HepG2 (cell line): ENCODE data around the gene HELZ2. TPM values are rescaled to one million over a fixed set of nuclear protein-coding genes. Genes with fewer than 3 reads are reported as not detected.

ENCODE experiments used
- GATAD2A ChIP-seq: IDR thresholded peaks from 2 replicates; pipeline ENCODE4 v1.6.1; 2016
- HDAC2 ChIP-seq: sonication (generic); formaldehyde crosslinking; IDR thresholded peaks from 2 replicates; pipeline ENCODE4 v1.4.0; 2020; ENCODE audit warnings: missing genetic modification reagents
- KAT8 ChIP-seq: IDR thresholded peaks from 2 replicates; pipeline ENCODE4 v1.6.1; 2016; ENCODE audit warnings: missing genetic modification reagents, missing compliant biosample characterization
- PHF5A ChIP-seq: IDR thresholded peaks from one replicate; pipeline ENCODE4 v1.6.1; 2018; ENCODE audit warnings: low read depth, missing genetic modification reagents; ENCODE audit not compliant: unreplicated experiment
- POLR2A ChIP-seq, 2 experiments: IDR thresholded peaks; 2 replicates each; pipeline ENCODE4 v1.6.1; 2011; ENCODE audit warnings: low read depth in 2 of 2, low read length in 2 of 2, mild to moderate bottlenecking in 1 of 2, moderate library complexity in 1 of 2; ENCODE audit not compliant: insufficient read depth in 1 of 2
- SAP130 ChIP-seq: IDR thresholded peaks from 2 replicates; pipeline ENCODE4 v1.6.1; 2016; ENCODE audit warnings: low read depth
- SMAD3 ChIP-seq: sonication (generic); formaldehyde crosslinking; IDR thresholded peaks from 2 replicates; pipeline ENCODE4 v1.4.0; 2020; ENCODE audit warnings: missing genetic modification reagents
- TARDBP ChIP-seq: sonication (generic); formaldehyde crosslinking; IDR thresholded peaks from 2 replicates; pipeline ENCODE4 v1.8.0; 2022; ENCODE audit warnings: mild to moderate bottlenecking, missing genetic modification reagents
- WIZ ChIP-seq: sonication (generic); formaldehyde crosslinking; IDR thresholded peaks from 2 replicates; pipeline ENCODE4 v1.5.1; 2020; ENCODE audit warnings: mild to moderate bottlenecking, missing genetic modification reagents
- YEATS2 ChIP-seq: sonication (generic); formaldehyde crosslinking; IDR thresholded peaks from 2 replicates; pipeline ENCODE4 v1.4.0; 2020; ENCODE audit warnings: missing genetic modification reagents, borderline replicate concordance
- ZSCAN29 ChIP-seq: sonication (generic); formaldehyde crosslinking; conservative IDR thresholded peaks from 2 replicates; pipeline ENCODE4 v1.4.0; 2020; ENCODE audit warnings: mild to moderate bottlenecking, missing genetic modification reagents
- polyA plus RNA-seq, 8 experiments: library from polyadenylated mRNA; depleted of rRNA in 3 of 8; stranded (reverse) in 7 of 8; unstranded in 1 of 8; fragments of >200 nt; fragmentation: Illumina TruSeq in 4 of 8; extraction: Trizol in 4 of 8; gene quantifications; 2 replicates each; pipeline versions ENCODE4 v1.2.1 to v1.2.3, GENCODE V29; 2011 to 2016; ENCODE audit warnings: low read depth in 4 of 8, missing spikeins in 1 of 8, mixed read lengths in 1 of 8; ENCODE audit not compliant: insufficient read depth in 1 of 8
- total RNA-seq, 5 experiments: library from RNA; depleted of rRNA; stranded (reverse); fragments of >200 nt; fragmentation: Illumina TruSeq; extraction: Trizol; gene quantifications; 2 replicates each; pipeline ENCODE4 v1.2.3, GENCODE V29; 2016; ENCODE audit warnings: low read depth in 1 of 5
- TF ChIP-seq, protein P1 (sequence below), 2 experiments: sonication (generic) in 1 of 2; formaldehyde crosslinking in 1 of 2; IDR thresholded peaks; 2 replicates each; pipeline versions ENCODE4 v1.6.1 to v1.9.0; 2014 to 2022; ENCODE audit warnings: antibody characterized with exemption in 1 of 2, borderline replicate concordance in 1 of 2, inconsistent platforms in 1 of 2, low read depth in 1 of 2, missing genetic modification reagents in 1 of 2
- TF ChIP-seq, protein P2 (sequence below): IDR thresholded peaks from 2 replicates; pipeline ENCODE4 v1.6.1; 2012; ENCODE audit warnings: low read depth, low read length, improper control_type of control experiment
- TF ChIP-seq, protein P3 (sequence below): sonication (generic); formaldehyde crosslinking; IDR thresholded peaks from 2 replicates; pipeline ENCODE4 v1.4.0; 2020; ENCODE audit warnings: mild to moderate bottlenecking, missing genetic modification reagents

Gene HELZ2
- total and polyA plus RNA-seq, 2 of the 13 experiments (the other 11 are each of a cell fraction or from before 2014, with no cell fraction given) = 9.6 to 10.1 TPM

DNA sequence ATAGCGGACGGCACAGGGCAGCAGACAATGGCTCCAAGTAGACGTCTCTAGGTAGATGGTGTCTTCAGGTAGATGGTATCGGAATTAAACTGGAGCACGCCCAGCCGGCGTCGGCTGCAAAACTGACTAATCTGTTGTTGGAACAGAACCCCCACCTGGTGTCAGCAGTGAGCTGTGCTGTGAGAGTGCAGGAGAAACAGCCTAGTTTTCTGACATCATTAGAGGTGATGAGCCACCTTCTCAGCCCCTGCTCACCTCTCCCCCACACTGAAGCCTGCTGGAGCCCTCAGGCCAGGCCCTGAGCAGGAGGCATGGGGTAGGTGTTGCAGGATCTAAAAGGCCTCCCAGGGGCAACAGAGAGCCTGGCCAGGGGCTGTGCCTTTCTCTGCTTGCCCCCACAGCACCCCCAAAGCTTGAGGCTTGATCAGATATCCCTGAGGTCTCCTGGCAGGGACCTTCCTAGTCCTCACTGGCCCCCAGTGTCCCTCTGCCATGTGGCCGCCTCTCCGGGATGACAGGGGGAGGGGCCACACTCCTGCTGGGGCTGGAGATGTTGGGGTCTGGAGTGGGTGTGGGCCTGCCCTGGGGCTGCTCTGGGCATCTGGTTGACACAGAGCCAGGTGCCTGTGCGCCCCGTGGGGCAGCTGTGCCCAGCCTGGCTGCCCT is 6.9 kb upstream of the HELZ2 start (continued):
- TF ChIP-seq, protein P1, sequence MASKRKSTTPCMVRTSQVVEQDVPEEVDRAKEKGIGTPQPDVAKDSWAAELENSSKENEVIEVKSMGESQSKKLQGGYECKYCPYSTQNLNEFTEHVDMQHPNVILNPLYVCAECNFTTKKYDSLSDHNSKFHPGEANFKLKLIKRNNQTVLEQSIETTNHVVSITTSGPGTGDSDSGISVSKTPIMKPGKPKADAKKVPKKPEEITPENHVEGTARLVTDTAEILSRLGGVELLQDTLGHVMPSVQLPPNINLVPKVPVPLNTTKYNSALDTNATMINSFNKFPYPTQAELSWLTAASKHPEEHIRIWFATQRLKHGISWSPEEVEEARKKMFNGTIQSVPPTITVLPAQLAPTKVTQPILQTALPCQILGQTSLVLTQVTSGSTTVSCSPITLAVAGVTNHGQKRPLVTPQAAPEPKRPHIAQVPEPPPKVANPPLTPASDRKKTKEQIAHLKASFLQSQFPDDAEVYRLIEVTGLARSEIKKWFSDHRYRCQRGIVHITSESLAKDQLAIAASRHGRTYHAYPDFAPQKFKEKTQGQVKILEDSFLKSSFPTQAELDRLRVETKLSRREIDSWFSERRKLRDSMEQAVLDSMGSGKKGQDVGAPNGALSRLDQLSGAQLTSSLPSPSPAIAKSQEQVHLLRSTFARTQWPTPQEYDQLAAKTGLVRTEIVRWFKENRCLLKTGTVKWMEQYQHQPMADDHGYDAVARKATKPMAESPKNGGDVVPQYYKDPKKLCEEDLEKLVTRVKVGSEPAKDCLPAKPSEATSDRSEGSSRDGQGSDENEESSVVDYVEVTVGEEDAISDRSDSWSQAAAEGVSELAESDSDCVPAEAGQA (IDR thresholded peaks at IDR 0.05; ENCODE audit: low read depth) = no peak
- TF ChIP-seq, protein P1 (CRISPR knock-in tag; IDR thresholded peaks at IDR 0.05; ENCODE audit: borderline replicate concordance) = no peak
- TF ChIP-seq POLR2A (IDR thresholded peaks at IDR 0.05; ENCODE audit: insufficient read depth in 1 of 2, low read depth in 2 of 2, low read length in 2 of 2) (no peak), SMAD3 (CRISPR knock-in tag) (peak; percentile 40; the same call in 1 of the 2 replicates), TARDBP (peak; percentile 43; the same call in 1 of the 2 replicates), PHF5A (CRISPR knock-in tag) (peak; percentile 76), ZSCAN29 (CRISPR knock-in tag) (no peak), HDAC2 (CRISPR knock-in tag) (0 out of 2 replicates have a peak, but pooled peaks have one; percentile 36), YEATS2 (CRISPR knock-in tag) (peak; percentile 24; the same call in 1 of the 2 replicates), WIZ (CRISPR knock-in tag) (no peak), GATAD2A (CRISPR knock-in tag) (peak; percentile 61), KAT8 (CRISPR knock-in tag) (0 out of 2 replicates have a peak, but pooled peaks have one; percentile 38), SAP130 (CRISPR knock-in tag) (peak; percentile 63)
- TF ChIP-seq, protein P2, sequence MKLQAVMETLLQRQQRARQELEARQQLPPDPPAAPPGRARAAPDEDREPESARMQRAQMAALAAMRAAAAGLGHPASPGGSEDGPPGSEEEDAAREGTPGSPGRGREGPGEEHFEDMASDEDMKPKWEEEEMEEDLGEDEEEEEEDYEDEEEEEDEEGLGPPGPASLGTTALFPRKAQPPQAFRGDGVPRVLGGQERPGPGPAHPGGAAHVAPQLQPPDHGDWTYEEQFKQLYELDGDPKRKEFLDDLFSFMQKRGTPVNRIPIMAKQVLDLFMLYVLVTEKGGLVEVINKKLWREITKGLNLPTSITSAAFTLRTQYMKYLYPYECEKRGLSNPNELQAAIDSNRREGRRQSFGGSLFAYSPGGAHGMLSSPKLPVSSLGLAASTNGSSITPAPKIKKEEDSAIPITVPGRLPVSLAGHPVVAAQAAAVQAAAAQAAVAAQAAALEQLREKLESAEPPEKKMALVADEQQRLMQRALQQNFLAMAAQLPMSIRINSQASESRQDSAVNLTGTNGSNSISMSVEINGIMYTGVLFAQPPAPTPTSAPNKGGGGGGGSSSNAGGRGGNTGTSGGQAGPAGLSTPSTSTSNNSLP = no peak
- TF ChIP-seq, protein P3, sequence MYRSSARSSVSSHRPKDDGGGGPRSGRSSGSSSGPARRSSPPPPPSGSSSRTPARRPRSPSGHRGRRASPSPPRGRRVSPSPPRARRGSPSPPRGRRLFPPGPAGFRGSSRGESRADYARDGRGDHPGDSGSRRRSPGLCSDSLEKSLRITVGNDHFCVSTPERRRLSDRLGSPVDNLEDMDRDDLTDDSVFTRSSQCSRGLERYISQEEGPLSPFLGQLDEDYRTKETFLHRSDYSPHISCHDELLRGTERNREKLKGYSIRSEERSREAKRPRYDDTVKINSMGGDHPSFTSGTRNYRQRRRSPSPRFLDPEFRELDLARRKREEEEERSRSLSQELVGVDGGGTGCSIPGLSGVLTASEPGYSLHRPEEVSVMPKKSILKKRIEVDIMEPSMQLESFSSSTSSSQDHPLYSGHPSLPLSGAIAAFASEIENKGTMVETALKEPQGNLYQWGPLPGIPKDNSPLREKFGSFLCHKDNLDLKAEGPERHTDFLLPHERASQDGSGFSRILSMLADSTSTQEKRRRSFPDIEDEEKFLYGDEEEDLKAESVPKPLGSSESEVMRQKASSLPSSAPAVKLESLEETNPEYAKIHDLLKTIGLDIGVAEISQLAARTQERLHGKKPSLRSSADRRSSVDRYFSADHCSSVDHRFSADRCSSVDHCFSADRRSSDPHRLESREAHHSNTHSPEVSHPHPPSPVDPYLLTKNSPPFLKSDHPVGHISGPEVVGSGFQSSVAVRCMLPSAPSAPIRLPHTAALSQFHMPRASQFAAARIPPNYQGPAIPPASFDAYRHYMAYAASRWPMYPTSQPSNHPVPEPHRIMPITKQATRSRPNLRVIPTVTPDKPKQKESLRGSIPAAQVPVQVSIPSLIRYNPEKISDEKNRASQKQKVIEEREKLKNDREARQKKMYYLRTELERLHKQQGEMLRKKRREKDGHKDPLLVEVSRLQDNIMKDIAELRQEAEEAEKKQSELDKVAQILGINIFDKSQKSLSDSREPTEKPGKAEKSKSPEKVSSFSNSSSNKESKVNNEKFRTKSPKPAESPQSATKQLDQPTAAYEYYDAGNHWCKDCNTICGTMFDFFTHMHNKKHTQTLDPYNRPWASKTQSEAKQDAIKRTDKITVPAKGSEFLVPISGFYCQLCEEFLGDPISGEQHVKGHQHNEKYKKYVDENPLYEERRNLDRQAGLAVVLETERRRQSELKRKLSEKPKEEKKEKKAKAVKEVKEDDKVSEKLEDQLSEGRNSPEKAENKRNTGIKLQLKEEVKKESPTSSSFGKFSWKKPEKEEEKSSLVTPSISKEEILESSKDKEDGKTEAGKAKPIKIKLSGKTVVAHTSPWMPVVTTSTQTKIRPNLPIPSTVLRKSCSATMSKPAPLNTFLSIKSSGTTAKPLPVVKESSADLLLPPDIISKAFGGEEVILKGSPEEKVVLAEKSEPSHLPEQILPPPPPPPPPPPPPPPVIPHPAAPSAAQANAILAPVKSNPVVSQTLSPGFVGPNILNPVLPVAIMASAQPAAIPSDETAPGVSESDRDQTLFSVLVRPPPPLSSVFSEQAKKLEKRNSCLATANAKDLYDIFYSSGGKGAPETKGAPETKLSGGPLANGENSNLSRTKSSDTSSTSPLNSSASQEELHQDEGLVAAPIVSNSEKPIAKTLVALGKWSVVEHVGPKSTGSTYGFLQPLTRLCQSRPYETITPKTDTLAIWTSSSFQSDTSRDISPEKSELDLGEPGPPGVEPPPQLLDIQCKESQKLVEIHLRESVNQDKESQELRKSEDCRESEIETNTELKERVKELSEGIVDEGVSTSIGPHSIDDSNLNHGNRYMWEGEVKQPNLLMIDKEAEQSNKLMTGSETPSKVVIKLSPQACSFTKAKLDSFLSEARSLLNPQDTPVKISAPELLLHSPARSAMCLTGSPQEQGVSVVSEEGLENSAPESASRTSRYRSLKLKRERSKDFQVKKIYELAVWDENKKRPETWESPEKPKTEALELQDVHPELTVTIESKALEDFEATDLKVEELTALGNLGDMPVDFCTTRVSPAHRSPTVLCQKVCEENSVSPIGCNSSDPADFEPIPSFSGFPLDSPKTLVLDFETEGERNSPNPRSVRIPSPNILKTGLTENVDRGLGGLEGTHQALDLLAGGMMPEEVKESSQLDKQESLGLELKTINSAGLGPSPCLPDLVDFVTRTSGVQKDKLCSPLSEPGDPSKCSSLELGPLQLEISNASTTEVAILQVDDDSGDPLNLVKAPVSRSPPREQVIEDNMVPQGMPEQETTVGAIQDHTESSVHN = peak; percentile 86; the same call in 1 of the 2 replicates
